HG03442 (cell line): Measurements from ENCODE around the gene ATRAID.

Experiments used
- ATAC-seq: cut with Tn5 transposase; IDR thresholded peaks from one replicate; pipeline ENCODE4 v1.9.1; 2021; ENCODE audit warnings: mild to moderate bottlenecking, moderate library complexity; ENCODE audit not compliant: unreplicated experiment

The ATRAID gene

GRCh38 chr2:27217173-27218121, 5.6 kb downstream of the ATRAID start, which contains the start of gene CAD:
Gene CAD, plus strand, starts transcription at chr2:27217369. Its CDS starts 183 bp downstream, at chr2:27217552.
- ATAC-seq: peak; percentile 82

GRCh38 chr2:27218614-27219013, 6.8 kb downstream of the ATRAID start:
- ATAC-seq: no peak

- ATAC-seq: no peak
Observed at GRCh38 chr2:27219091-27219490, 7.2 kb downstream of the ATRAID start.

DNA sequence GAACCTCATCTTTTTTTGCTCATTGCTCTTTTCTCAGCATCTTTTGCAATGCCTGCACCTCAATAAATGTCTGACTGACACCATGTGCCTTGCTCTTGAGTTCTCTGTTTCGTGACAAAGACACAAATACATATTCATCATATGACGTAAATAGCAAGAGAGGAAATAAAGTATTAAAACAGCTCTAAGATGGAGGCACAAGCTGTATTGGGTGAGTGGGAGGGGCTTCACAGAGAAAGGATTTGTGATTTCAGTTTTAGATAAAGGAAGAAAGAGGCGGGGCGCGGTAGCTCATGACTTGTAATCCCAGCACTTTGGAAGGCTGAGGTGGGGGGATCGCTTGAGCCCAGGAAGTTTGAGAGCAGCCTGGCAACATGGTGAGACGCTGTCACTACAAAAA, 8.2 kb downstream of the ATRAID start:
- ATAC-seq: no peak

GRCh38 chr2:27221166-27221565, 9.3 kb downstream of the ATRAID start:
- no peak for ATAC-seq

DNA sequence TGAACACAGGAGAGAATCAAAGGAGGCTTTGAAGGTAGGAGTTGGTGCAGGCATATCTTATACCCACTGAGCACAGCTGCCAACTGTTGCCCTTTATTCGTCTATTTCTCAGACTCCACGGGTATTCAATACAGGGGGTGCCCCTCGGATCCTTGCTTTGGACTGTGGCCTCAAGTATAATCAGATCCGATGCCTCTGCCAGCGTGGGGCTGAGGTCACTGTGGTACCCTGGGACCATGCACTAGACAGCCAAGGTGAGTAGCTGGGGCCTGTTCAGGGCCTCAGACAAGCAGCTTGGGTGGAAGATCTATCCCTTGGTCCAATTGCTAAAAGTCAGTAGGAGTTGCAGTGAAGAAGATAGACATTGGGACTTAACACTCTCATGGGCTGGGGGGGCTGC, 10.6 kb downstream of the ATRAID start:
- ATAC-seq: no peak

DNA sequence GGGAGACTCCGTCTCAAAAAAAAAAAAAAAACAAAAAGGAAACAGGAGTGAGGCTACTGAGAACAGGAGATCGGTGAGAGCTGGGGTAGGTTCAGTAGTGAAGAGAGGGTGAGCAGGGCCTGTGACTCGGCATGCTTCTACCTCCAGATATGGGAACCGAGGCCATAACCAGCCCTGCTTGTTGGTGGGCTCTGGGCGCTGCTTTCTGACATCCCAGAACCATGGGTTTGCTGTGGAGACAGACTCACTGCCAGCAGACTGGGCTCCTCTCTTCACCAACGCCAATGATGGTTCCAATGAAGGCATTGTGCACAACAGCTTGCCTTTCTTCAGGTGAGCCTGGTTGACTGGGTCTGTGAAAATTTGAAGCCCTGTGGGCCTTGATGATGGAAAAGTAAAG, 11.6 kb downstream of the ATRAID start:
- no peak for ATAC-seq

DNA sequence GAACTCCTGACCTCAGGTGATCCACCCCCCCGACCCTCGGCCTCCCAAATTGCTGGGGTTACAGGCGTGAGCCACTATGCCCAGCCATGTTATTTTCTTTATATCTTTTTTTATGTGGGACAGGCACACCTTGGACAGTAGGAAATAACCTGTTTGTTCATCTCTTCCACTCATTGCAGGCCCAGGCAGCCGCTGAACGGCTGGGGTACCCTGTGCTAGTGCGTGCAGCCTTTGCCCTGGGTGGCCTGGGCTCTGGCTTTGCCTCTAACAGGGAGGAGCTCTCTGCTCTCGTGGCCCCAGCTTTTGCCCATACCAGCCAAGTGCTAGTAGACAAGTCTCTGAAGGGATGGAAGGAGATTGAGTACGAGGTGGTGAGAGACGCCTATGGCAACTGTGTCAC, 13.7 kb downstream of the ATRAID start:
- no peak for ATAC-seq

- no peak for ATAC-seq
Observed at GRCh38 chr2:27227501-27227900, 15.7 kb downstream of the ATRAID start.

- no peak for ATAC-seq
Observed at GRCh38 chr2:27231921-27232320, 20.1 kb downstream of the ATRAID start.

- no peak for ATAC-seq
Observed at GRCh38 chr2:27233341-27233740, 21.5 kb downstream of the ATRAID start.

- no peak for ATAC-seq
Observed at GRCh38 chr2:27236136-27236535, 24.3 kb downstream of the ATRAID start.

DNA sequence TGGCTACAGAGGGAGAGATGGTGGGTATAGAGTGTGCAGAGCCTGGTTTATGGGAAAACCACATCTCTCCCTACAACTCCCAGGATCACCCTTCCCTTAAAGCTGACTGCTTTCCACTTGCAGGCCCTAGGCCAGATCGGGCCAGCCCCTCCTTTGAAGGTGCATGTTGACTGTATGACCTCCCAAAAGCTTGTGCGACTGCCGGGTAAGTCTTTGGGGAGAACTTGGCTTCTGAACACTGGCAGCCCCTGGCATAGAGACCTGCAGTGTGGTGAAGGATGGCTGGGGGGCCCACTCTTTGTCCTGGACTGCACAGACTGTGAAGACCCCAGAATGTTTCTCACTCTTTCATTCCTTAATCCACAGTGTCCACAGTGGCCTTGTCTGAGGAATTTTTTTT, 24.8 kb downstream of the ATRAID start:
- ATAC-seq: no peak

- ATAC-seq: no peak
Observed at GRCh38 chr2:27237341-27237945, 25.6 kb downstream of the ATRAID start.

GRCh38 chr2:27238976-27239375, 27.1 kb downstream of the ATRAID start:
- ATAC-seq: no peak

DNA sequence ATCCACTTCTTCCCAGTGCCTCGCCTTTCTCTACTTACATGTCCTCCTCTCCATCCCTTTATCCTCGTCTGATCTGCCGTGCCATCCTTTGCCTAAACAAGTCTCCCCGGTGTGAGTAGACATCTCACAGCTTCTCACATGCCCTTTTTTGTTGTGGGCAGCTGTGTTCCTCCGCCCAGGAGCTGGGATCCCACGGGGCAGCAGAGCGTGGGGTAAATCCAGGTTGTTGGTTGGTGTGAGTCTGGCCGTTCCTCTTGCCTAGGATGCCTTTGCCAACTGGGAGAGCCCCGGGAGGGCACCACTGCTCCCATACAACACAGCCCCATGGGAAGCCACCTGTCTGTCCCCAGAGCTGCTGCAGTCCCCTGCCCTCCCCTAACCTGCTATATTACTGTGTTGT, 28.6 kb downstream of the ATRAID start:
- no peak for ATAC-seq

- no peak for ATAC-seq
Observed at GRCh38 chr2:27241761-27242613, 30.1 kb downstream of the ATRAID start.

GRCh38 chr2:27242614-27242951, 30.7 kb downstream of the ATRAID start:
- no peak for ATAC-seq

GRCh38 chr2:27243391-27244130, 31.7 kb downstream of the ATRAID start:
- ATAC-seq: no peak

GRCh38 chr2:27245116-27245515, 33.3 kb downstream of the ATRAID start:
- no peak for ATAC-seq

DNA sequence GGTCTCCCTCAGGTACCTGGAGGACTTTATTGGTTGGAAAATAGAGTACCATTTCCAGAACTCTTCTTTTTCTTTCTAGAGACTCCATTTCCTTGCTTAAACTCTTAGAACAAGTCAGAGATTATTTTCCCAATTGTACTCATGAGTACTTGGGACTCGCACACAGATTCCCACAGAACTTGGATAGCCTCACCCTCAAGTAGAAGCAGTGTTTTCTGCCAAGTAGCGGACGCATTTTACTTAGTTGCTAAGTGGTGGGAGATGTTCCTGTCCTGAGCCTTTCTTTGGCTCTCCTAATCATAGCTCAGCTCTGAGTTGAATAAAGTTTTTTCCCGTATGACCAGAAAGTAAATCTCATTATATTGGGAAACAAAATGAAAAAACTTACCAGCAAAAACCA, 33.8 kb downstream of the ATRAID start:
- no peak for ATAC-seq
